Pancreas (tissue), 10 donors: Measurements from ENCODE around the gene RGS12. TPM values are rescaled to one million over a fixed set of nuclear protein-coding genes. Genes with fewer than 3 reads are reported as not detected.
A peak's percentile ranks its signal among the peaks of the same experiment; 100 is the strongest.

ENCODE experiments used
- ATAC-seq, 4 donors: fragments of 200-7000 bp; cut with Tn5 transposase; one replicate each; pipeline versions ENCODE4 v1.8.0 to v1.9.1; 2020; ENCODE audit warnings: mild to moderate bottlenecking in 4 of 4, moderate library complexity in 4 of 4
- DNase-seq, 6 donors: peaks; one replicate each; pipeline ENCODE4 v3.0.0-alpha.2; 2020
- FAIRE-seq: peaks from 2 replicates; lab custom pipeline; 2012; peaks lifted over from hg19 to GRCh38; lab: Jason Lieb, UNC
- H3K27ac ChIP-seq, 4 donors: fragments of 200-600 bp; sonication (generic); 1 replicate in 3 of 4; 2 replicates in 1 of 4; pipeline versions ENCODE4 v1.5.0 to v1.8.0; 2020
- H3K27me3 ChIP-seq, 4 donors: fragments of 200-600 bp; one replicate each; pipeline ENCODE4 v1.8.0; 2021
- H3K36me3 ChIP-seq, 3 donors: fragments of 200-600 bp; sonication (generic) in 1 of 3; one replicate each; pipeline versions ENCODE4 v1.5.0 to v1.8.0; 2020 to 2021
- H3K4me1 ChIP-seq, 3 donors: fragments of 200-600 bp; one replicate each; pipeline ENCODE4 v1.8.0; 2021
- H3K4me3 ChIP-seq, 4 donors: fragments of 200-600 bp; sonication (generic) in 2 of 4; one replicate each; pipeline versions ENCODE4 v1.5.0 to v1.8.0; 2020 to 2021
- H3K9me3 ChIP-seq, 4 donors: fragments of 200-600 bp; one replicate each; pipeline ENCODE4 v1.8.0; 2021
- WGBS, 2 donors: extraction: QIAGEN DNeasy Blood & Tissue Kit; methylation state at CpG; one replicate each; pipeline ENCODE4 v1.1.7; 2013; 5-methylcytosine and 5-hydroxymethylcytosine counted together
- intact Hi-C, 3 donors: fragments of 100-400 bp; cut with DNase I; formaldehyde crosslinking; loops; one replicate each; pipeline versions ENCODE4 v1.11.1 to v1.14.2; 2022
- polyA plus RNA-seq, 2 donors: library from polyadenylated mRNA; stranded (reverse); fragments of 200-250 nt; gene quantifications; one replicate each; pipeline ENCODE4 v1.2.3, GENCODE V29; 2013
- total RNA-seq, 6 donors: library from RNA; stranded (reverse); fragmentation: NEBNext Ultra II Directional in 4 of 6; extraction: Animal tissue kit (Norgen Biotek cat#: 25700) in 4 of 6; gene quantifications; one replicate each; pipeline versions ENCODE4 v1.2.1 to v1.2.4, GENCODE V29; 2021 to 2023
- TF ChIP-seq, protein P1 (sequence below), 4 donors: fragments of 200-600 bp; sonication (generic) in 3 of 4; IDR thresholded peaks; one replicate each; pipeline versions ENCODE4 v1.5.0 to v1.8.0; 2021; ENCODE audit warnings: antibody characterized with exemption in 4 of 4
- donor health status: healthy with polysubstance abuse.
- donor health status: DM: no; HTN: no; CAD: no; lungs with moderate emphysema.
- donor health status: DM: no; HTN: no; CAD: no.
- donor health status: control.
- donor health status: control.
- donor health status: Bipolar disorder and iron deficiency.
- donor health status: DM: yes; HTN: yes; CAD: no.
- donor health status: DM: no; HTN: no; CAD: no.
- donor health status: DM: no; HTN: no; CAD: no.
- donor health status: DM: yes; HTN: yes; CAD: no.

RGS12 gene
- total and polyA plus RNA-seq, 8 donors: 4.6 to 21.6 (median 10.4) TPM

DNA sequence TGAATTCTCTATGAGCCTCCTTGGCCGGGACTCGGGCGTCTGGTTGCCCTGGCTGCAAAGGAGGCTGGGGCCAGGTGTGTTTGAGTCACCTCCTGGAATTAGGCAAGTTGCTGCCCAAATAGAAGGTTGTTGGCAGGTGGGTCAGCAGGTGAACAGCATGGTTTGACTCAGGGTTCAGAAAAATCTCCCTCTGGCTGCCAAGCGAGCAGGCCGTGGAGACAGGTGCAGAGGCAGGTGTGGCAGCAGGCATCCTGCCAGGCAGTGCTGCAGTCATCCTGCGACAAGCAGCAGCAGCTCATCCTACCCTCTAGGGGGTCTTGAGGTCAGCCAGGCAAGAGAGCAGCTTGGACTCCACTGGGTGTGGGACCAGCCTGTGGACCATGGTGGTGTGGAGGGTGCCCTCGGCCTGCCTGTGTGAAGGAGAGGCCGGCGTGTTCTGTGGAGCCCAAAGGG, 35.7 kb upstream of the RGS12 start:
- FAIRE-seq (no peak), ATAC-seq (no peak), DNase-seq (no peak)
- Histone ChIP-seq H3K36me3 (peaks cover 0 to 7% (median 0%) of the 10 kb centered on the region in 3 donors), H3K27ac (no peak overlapping the region), H3K9me3 (no peaks in the 10 kb centered on the region), H3K4me3 (no peak overlapping the region), H3K4me1 (no peaks in the 10 kb centered on the region), H3K27me3 (no peaks in the 10 kb centered on the region)
- TF ChIP-seq, protein P1, sequence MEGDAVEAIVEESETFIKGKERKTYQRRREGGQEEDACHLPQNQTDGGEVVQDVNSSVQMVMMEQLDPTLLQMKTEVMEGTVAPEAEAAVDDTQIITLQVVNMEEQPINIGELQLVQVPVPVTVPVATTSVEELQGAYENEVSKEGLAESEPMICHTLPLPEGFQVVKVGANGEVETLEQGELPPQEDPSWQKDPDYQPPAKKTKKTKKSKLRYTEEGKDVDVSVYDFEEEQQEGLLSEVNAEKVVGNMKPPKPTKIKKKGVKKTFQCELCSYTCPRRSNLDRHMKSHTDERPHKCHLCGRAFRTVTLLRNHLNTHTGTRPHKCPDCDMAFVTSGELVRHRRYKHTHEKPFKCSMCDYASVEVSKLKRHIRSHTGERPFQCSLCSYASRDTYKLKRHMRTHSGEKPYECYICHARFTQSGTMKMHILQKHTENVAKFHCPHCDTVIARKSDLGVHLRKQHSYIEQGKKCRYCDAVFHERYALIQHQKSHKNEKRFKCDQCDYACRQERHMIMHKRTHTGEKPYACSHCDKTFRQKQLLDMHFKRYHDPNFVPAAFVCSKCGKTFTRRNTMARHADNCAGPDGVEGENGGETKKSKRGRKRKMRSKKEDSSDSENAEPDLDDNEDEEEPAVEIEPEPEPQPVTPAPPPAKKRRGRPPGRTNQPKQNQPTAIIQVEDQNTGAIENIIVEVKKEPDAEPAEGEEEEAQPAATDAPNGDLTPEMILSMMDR (IDR thresholded peaks at IDR 0.05): no peak
- 90 to 91% methylated on average over 9 of the region's 9 CpGs for WGBS, 2 donors
- intact Hi-C loops: no loop called here

DNA sequence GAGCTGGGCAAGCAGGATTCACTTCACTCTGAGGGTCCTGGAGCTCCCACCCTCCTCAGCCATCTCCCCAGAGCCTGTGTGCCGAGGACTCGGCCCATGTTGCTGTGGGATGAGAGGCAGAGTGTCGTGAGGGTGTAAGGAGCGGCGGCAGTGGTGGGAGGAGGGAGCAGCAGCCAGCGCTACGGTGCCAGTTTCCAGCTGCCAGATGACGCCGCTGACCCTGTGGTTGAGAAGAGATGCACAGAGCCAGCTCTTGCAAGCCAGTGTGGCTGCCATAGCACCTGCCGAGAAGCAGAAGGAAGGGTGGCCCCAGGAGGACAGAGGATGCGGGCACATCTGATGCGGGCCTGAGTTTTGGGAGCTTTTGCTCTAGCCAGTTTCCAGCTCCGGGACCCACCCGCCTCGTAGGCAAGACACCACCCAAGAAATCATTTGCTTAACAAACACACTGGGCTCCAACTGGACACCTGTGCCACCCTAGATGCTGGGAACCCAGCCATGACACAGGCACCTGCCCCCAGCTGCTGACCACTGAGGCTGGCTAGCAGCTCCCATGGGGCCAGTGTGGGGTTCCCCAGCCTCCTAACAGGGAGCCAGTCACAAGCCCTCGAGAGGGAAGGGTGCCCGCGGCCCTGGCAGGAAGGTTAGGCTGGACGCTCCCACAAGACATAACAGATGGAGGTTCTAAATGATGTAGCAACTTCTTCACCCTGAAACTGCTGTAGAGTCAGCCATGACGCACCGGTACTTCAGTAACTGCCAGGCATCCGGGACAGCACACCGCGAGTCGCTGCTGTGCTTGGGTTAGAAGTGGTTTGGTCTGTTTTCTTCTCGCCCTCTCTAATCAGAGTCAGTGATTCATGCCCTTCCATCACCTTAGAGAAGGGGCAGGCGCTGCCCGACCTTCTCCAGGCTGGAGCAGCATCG, 35.0 kb upstream of the RGS12 start:
- TF ChIP-seq, protein P1 (IDR thresholded peaks at IDR 0.05): no peak
- DNase-seq (peak in 1 of 6 donors; percentile 5), ATAC-seq (no peak), FAIRE-seq (no peak)
- Histone ChIP-seq H3K4me1 (no peaks in the 10 kb centered on the region), H3K27me3 (no peaks in the 10 kb centered on the region), H3K9me3 (no peaks in the 10 kb centered on the region), H3K27ac (no peak overlapping the region), H3K36me3 (peaks cover 0 to 7% (median 0%) of the 10 kb centered on the region in 3 donors), H3K4me3 (no peak overlapping the region)
- WGBS, 2 donors: 89 to 90% methylated on average over 29 of the region's 29 CpGs
- intact Hi-C loops: no loop called here

DNA sequence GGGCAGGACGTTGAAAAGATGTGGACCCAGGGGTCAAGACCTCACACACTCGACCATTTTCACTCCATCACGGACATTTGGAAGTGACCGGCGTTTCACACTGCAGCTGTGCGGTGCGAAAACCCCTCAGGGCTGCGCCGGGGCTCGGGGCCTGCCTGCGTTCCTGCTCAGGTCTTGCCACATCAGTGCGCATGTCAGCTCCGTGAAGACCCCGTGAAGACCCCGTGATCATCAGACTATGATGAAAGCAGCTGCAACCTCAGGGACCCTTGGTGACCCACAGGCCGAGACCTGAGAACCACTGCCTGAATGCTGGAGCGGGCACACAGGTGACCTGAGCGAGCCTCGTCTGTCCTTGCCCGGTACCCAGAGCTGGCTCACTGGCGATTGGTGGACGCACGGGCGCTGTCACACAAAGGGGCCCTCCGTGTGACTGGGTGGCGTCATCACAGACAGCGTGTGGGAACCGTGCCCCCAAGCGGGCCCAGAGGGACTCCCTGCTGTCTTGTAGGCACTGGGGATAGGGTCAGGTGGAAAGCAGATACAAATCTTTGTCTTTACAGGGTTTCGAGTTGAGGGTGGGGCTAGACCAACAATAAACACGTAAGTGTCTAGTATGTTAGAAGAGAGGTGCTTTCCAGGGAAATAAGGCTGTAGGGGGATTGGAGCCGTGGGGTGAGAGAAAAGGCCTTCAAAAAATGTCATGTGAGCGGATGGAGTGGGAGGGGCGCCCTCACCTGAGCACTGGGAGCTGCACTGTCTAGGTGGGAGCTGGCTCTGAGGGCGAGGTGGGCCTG, 31.2 kb upstream of the RGS12 start:
- ATAC-seq (no peak), DNase-seq (peak in 2 of 6 donors; percentile 6 to 59), FAIRE-seq (no peak)
- H3K4me1 ChIP-seq: no peaks in the 10 kb centered on the region
- H3K36me3 ChIP-seq: no peaks in the 10 kb centered on the region
- H3K9me3 ChIP-seq: no peaks in the 10 kb centered on the region
- no peak overlapping the region for H3K4me3 ChIP-seq
- TF ChIP-seq, protein P1 (IDR thresholded peaks at IDR 0.05): no peak
- WGBS, 2 donors: 88 to 89% methylated on average over 34 to 35 of the region's 35 CpGs
- no peak overlapping the region for H3K27ac ChIP-seq
- H3K27me3 ChIP-seq: no peaks in the 10 kb centered on the region
- intact Hi-C loops: no loop called here

DNA sequence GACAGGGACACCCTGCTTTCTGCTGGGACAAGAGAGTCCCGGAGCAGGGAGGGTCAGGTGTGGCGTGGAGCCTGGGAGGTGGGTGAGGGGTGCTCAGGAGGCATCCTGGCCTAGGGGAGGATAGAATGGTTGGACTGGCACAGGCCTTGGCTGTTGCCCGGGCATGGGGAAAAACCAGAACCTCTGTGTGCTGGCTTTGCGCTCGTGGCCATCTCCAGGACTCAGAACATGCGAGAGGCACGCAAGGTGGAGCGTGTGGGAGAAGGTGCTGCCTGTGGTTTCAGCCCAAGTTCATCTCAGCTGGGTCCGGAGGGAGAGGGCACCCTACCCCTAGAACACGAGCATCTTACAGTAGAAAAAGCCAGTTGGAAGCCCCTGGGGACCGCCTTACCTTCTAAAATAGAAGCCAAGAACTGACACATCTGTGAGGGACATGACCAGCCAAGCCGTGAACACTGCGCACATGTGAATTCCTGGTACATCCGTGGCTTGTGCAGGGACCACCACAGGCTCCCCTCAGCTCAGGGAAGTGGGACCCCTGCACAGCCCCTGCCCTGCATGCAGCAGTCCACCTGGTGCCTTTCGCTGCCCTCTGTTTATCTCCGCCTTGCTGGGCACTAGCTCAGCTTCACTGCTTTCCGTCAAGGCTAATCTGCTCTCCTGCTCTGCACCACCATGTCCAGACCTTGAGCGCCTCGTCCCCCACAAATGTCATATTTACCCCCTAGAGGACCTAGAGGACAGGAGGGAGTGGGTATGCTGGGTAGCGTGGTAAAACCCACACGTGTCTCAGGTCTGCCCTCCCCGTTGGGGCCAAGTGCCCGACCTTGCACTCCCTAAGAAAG, 30.4 kb upstream of the RGS12 start:
- no peaks in the 10 kb centered on the region for H3K36me3 ChIP-seq
- H3K4me1 ChIP-seq: no peaks in the 10 kb centered on the region
- WGBS, 2 donors: 87 to 88% methylated on average over 23 of the region's 23 CpGs
- H3K4me3 ChIP-seq: no peak overlapping the region
- TF ChIP-seq, protein P1 (IDR thresholded peaks at IDR 0.05): no peak
- no peak overlapping the region for H3K27ac ChIP-seq
- intact Hi-C loops: no loop called here
- no peak for FAIRE-seq
- no peak for ATAC-seq
- peak in 1 of 6 donors; percentile 6 for DNase-seq
- no peaks in the 10 kb centered on the region for H3K9me3 ChIP-seq
- H3K27me3 ChIP-seq: no peaks in the 10 kb centered on the region
